SK-N-MC (cell line): ENCODE results near the gene ALDH3B2.

Experiments used
- EZH2 ChIP-seq: fragments of 200-600 bp; sonication (generic); IDR thresholded peaks from one replicate; pipeline ENCODE4 v1.6.1; 2017; ENCODE audit warnings: antibody characterized with exemption
- POLR2AphosphoS5 ChIP-seq: IDR thresholded peaks from 2 replicates; pipeline ENCODE4 v1.6.1; 2012; ENCODE audit warnings: mild to moderate bottlenecking, low read depth, low read length, borderline replicate concordance

DNA sequence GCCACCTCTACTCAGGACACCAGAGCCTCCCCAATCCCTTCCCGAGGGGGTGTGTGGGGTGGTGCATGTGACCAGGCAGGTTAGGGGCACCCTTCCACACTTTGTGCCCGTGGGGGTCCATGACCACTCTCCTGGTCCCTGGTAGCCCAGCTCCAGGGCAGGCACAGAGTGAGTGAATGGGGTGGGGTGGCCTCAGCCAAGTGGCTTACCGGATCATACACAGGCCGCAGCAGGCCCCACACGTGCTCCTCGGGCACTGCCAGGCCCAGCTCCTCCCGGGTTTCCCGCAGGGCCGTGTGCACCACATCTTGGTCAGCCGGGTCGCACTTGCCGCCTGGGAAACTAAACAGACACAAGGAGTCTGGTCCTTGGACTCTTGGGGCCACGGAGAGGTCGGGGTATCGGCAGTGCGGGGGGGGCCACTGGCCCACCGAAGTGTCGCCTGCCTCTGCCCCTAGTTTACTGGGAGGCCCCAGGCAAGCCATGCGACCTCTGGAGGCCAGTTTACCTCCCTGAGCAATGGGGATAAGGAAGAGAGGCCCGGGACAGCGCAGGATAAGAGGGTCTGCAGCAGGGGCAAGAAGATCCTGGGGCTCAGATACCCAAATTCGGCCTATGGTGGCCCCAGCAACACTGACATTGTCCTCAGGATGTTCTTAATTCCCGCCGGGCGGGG is 45.6 kb downstream of the ALDH3B2 start:
- no peak for TF ChIP-seq EZH2
- TF ChIP-seq POLR2AphosphoS5 = no peak
